Mesangial cell (primary cell): ENCODE results near the gene ZNF341. TPM values are rescaled to one million over a fixed set of nuclear protein-coding genes. Genes with fewer than 3 reads are reported as not detected.

Source experiments
- total RNA-seq: library from RNA; depleted of rRNA; stranded (reverse); fragments of >200 nt; gene quantifications from 2 replicates; pipeline ENCODE4 v1.2.3, GENCODE V29; 2015

The ZNF341 gene
- 2.0 and 2.2 TPM in 2 replicates for total RNA-seq

GRCh38 chr20:33731693-33732165, at the start of gene ZNF341:
ZNF341 (plus strand) TSS chr20:33731996; CDS start chr20:33732022, 26 bp downstream.

GRCh38 chr20:33686100-33686983, 45.5 kb upstream of the ZNF341 start, which contains the start of gene E2F1:
E2F1 (minus strand) TSS chr20:33686385; CDS start chr20:33686264, 121 bp downstream.

GRCh38 chr20:33719989-33720709, 11.6 kb upstream of the ZNF341 start, which contains the start of gene PXMP4:
PXMP4 (minus strand) TSS chr20:33720310; CDS start chr20:33720207, 103 bp downstream.

GRCh38 chr20:33810885-33811775, 79.3 kb downstream of the ZNF341 start, which contains the start of gene CHMP4B:
CHMP4B (plus strand) TSS chr20:33811348; CDS start chr20:33811469, 121 bp downstream.

Other genes starting within 250 kb of the ZNF341 start
- 7.5 and 11.1 TPM in 2 replicates for gene CBFA2T2, start 241.9 kb upstream of the ZNF341 start, total RNA-seq
- not detected in 2 replicates for gene C20orf144, start 69.7 kb upstream of the ZNF341 start, total RNA-seq
- 0.98 and 1.5 TPM in 2 replicates for gene ACTL10, start 65.1 kb upstream of the ZNF341 start, total RNA-seq
- 21.7 and 42.1 TPM in 2 replicates for gene NECAB3, start 57.6 kb upstream of the ZNF341 start, total RNA-seq
- 3.4 and 28.7 TPM in 2 replicates for gene E2F1, start 45.6 kb upstream of the ZNF341 start, total RNA-seq
- 8.2 and 9.0 TPM in 2 replicates for gene PXMP4, start 11.7 kb upstream of the ZNF341 start, total RNA-seq
- gene CHMP4B, start 79.4 kb downstream of the ZNF341 start, total RNA-seq = 33.1 and 34.1 TPM in 2 replicates